NCI-H226 (cell line): ENCODE measurements around the gene PSMC4.

Experiments
- DNase-seq: peaks from one replicate; pipeline ENCODE4 v3.0.0-alpha.2; 2015

Gene PSMC4

DNA sequence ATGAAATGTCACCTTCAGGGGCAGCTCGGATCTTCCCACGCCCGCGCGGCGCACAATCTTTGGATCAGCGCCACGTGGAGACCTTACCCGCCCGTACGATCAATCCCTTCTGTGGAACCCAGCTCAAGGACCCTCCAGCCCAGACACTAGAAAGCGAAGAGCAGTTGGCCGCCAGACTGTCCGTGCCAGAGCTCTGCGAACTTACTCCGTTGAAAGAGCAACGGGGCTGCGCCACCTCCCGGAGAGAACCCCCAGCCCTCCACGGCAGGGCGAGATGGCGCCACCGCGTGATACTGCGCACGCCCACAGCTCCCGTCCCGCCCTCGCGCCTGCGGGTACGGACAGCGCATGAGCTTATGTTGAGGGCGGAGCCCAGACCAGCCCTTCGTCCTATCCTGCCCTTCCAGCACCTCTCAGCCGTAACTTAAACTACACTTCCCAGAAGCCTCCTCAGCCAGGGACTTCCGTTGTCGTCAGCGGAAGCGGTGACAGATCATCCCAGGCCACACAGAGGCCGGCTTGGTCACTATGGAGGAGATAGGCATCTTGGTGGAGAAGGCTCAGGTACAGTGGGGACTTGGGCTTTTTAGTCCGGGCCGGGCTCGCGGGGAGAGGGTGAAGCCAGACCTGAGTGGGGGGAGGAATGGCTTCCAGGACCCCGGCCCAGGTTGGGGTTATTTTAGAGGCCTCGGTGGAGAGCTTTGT is at the start of gene PSMC4:
Gene PSMC4, plus strand, starts transcription at position 491 of the 705 bp plus-strand sequence. Its CDS starts 38 bp downstream, at position 529.
- DNase-seq, result peak; percentile 98

GRCh38 chr19:39923862-39924261 is 47.1 kb upstream of the PSMC4 start:
- DNase-seq, result no peak

GRCh38 chr19:39924389-39924788 is 46.6 kb upstream of the PSMC4 start:
- DNase-seq, result no peak

DNA sequence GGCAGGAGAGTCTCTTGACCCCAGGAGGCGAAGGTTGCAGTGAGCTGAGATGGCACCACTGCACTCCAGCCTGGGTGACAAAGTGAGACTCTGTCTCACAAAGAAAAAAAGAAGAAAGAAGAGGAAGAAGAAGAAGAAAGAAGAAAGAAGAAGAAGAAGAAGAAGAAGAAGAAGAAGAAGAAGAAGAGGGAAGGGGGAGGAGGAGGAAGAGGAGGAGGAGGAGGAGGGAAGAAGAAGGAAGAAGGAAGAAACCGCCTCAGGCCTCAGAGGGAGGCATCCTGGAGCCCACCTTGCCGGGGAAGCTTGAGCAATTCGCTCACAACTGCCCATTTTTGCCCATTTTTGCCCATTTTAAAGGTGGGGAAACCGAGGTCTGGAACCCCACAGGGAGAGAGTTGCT is 46.0 kb upstream of the PSMC4 start:
- DNase-seq, result no peak

- no peak for DNase-seq
Observed at GRCh38 chr19:39926170-39926760, 44.7 kb upstream of the PSMC4 start.

- DNase-seq, result no peak
Observed at GRCh38 chr19:39927076-39927475, 43.9 kb upstream of the PSMC4 start.

DNA sequence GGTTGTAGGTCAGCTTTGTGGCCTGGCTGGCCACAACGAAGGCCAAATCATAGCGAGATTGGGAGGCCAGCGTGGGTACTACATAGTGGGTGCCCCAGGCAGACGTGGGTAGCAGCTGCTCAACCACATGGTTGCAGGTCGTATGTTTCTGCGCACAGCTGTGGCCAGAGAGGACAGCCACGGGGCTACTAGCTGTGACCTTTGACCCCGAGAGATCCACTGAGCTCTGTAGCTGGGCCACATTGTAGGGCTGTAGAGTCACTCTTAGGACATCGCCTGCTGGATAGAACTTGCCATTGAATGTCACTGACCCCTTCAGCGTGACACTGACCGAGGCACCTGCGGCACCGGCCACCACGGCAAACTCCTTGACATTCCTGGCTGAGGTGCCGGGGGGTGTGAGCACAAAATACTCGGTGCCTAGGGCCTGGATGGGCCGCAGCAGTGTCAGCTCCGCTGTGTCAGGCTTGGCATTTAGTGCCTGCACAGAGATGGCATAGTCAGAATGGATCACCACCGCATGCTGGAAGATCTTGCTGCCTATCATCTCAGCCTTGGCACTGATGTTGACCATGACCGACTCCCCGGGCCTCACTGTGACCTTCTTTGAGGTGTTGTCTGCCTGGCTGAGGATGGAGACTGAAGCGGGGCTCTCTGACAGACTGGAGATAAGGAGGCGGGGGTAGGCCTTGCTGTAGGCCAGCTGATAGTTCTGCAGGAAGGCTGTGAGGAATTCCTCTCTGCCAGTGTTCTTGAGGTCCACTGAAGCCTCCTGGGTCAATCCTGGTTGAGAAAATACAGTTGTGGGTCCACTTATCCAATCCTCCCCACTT is 43.2 kb upstream of the PSMC4 start:
- DNase-seq, result no peak

GRCh38 chr19:39928357-39928725 is 42.6 kb upstream of the PSMC4 start:
- no peak for DNase-seq

- DNase-seq, result no peak
Observed at GRCh38 chr19:39929750-39930149, 41.2 kb upstream of the PSMC4 start.

DNA sequence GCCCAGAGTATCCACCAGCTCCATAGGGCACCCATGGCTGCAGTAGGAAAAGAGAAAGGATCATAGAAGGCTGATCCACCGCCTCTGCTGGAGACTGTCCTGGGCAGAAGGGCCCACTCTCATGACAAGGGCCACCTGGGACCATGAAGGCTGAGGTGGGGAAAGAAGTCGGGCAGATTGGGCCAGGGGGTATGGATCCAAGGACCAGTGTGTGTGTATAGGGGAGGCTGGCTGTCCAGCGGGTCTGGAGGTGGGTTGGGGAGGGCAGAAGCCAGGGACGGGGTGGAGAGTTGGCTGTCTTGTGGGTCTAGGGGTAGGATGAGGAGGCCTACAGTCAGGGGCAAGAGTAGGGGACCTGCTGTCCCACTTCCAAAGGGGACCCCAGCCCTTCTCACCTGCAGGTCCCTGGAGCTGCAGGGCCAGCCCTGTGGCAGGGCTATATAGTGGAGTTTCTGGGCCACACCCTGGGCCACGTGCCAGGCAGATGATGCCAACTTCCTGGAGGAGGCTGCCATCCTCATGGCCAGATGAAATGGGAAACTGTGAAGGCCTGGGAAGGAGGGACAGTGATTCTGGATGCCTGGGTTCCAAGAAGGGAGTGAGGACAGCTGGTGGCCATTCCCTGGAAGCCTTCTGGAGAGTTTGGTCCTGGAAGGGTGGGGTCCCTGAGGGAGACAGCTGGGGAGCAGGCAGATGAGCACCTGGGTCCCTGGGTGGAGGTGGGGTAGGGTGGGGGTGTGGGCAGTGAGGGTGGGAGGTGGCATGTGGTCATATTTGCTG is 36.2 kb upstream of the PSMC4 start, which contains the start of gene FCGBP:
Gene FCGBP, minus strand, starts transcription at position 51 of the 780 bp plus-strand sequence.
- no peak for DNase-seq

- DNase-seq, result no peak
Observed at GRCh38 chr19:39935364-39935661, 35.7 kb upstream of the PSMC4 start.

GRCh38 chr19:39936020-39936419 is 34.9 kb upstream of the PSMC4 start:
- no peak for DNase-seq

- DNase-seq, result no peak
Observed at GRCh38 chr19:39936622-39937021, 34.3 kb upstream of the PSMC4 start.

GRCh38 chr19:39937094-39937720 is 33.8 kb upstream of the PSMC4 start:
- DNase-seq, result no peak

DNA sequence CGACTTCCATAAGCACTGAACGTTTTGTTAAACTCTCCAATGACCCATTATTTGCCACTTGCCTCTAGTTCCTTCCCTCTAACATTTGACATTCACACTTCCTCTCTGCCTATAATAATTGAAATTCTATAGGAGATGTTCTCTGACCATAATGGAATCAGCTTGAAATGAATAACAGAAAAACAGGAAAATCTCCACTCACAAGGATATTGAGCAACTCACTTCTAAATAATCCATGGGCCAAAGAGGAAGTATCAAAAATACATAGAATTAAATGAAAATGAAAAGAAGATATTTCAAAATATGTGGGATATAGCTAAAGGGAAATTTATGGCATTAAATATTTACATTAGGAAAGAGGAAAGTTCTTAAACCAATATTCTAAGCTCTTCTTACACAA is 33.2 kb upstream of the PSMC4 start:
- no peak for DNase-seq

DNA sequence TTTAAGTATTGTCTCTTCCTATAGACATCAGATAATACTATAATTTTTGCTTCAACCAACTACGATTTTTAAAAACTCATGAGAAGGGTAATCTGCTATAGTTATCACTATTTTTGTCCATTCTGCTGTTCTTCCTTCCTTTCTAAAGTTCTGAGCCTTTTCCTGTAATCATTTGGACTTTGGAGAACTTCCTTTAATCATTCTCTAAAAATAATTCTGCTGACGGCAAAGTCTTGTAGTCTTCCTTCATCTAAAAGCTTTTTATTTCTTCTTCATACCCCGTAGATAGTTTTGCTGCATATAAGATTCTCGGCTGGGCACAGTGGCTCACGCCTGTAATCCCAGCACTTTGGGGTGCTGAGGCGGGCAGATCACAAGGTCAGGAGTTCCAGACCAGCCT is 31.4 kb upstream of the PSMC4 start:
- DNase-seq, result no peak

GRCh38 chr19:39940221-39940833 is 30.6 kb upstream of the PSMC4 start:
- no peak for DNase-seq

GRCh38 chr19:39941151-39941550 is 29.8 kb upstream of the PSMC4 start:
- no peak for DNase-seq

GRCh38 chr19:39941615-39942365 is 29.2 kb upstream of the PSMC4 start:
- DNase-seq, result no peak

- no peak for DNase-seq
Observed at GRCh38 chr19:39942366-39942730, 28.6 kb upstream of the PSMC4 start.

DNA sequence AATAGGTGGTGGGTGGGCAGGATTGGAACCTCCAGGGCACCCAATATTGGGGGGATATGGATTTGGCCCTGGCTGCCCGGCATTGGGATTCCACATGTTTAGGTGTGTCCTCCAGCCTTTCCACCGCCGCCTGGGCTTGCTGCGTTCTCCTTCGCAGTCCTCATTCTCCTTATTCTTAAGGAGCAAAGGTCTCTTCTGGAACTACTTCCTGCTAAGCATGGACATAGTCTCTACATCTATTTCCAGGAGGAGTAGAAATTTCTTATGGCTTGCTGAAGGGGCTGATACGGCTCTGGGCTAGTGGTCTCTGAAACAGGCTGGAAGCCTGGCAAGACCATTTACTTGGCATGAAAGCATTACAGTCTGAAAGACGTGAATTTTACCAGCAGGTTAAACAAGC is 27.4 kb upstream of the PSMC4 start:
- no peak for DNase-seq

- peak; percentile 74 for DNase-seq
Observed at GRCh38 chr19:39946532-39946931, 24.4 kb upstream of the PSMC4 start.
